Measurements from ENCODE around the gene PTH1R. TPM values are rescaled to one million over a fixed set of nuclear protein-coding genes. Genes with fewer than 3 reads are reported as not detected.

The PTH1R gene
- total RNA-seq, 1 donor from 2014 or later: 6.2 TPM

GRCh38 chr3:46938118-46938517 is 60.6 kb downstream of the PTH1R start:
- DNase-seq (ENCODE audit: low spot score): no peak
- peaks cover 34% of the 10 kb centered on the region for H3K4me1 Mint-ChIP-seq (ENCODE audit: unreplicated experiment)
- H3K4me3 Mint-ChIP-seq (ENCODE audit: unreplicated experiment): no peak overlapping the region
- H3K36me3 Mint-ChIP-seq (ENCODE audit: low read depth, unreplicated experiment): peaks cover 31% of the 10 kb centered on the region
- H3K27me3 Mint-ChIP-seq (ENCODE audit: unreplicated experiment): peaks cover 11% of the 10 kb centered on the region
- TF ChIP-seq CTCF (IDR thresholded peaks at IDR 0.05; ENCODE audit: unreplicated experiment): no peak
- H3K9me3 Mint-ChIP-seq (ENCODE audit: unreplicated experiment): no peaks in the 10 kb centered on the region
- H3K27ac Mint-ChIP-seq (ENCODE audit: unreplicated experiment): no peak overlapping the region

- TF ChIP-seq CTCF (IDR thresholded peaks at IDR 0.05; ENCODE audit: unreplicated experiment): no peak
- peaks cover 51% of the 10 kb centered on the region for H3K4me1 Mint-ChIP-seq (ENCODE audit: unreplicated experiment)
- no peaks in the 10 kb centered on the region for H3K9me3 Mint-ChIP-seq (ENCODE audit: unreplicated experiment)
- H3K36me3 Mint-ChIP-seq (ENCODE audit: low read depth, unreplicated experiment): peaks cover 34% of the 10 kb centered on the region
- H3K27me3 Mint-ChIP-seq (ENCODE audit: unreplicated experiment): peaks cover 11% of the 10 kb centered on the region
- no peak overlapping the region for H3K4me3 Mint-ChIP-seq (ENCODE audit: unreplicated experiment)
- no peak overlapping the region for H3K27ac Mint-ChIP-seq (ENCODE audit: unreplicated experiment)
- DNase-seq (ENCODE audit: low spot score): no peak
Measured at GRCh38 chr3:46939578-46940445, 62.3 kb downstream of the PTH1R start.

- Mint-ChIP-seq H3K4me3 (ENCODE audit: unreplicated experiment) (no peak overlapping the region), H3K27ac (ENCODE audit: unreplicated experiment) (peak overlapping the region; percentile 42), H3K27me3 (ENCODE audit: unreplicated experiment) (peaks cover 11% of the 10 kb centered on the region), H3K9me3 (ENCODE audit: unreplicated experiment) (no peaks in the 10 kb centered on the region), H3K36me3 (ENCODE audit: low read depth, unreplicated experiment) (peaks cover 43% of the 10 kb centered on the region), H3K4me1 (ENCODE audit: unreplicated experiment) (peaks cover 66% of the 10 kb centered on the region)
- no peak for DNase-seq (ENCODE audit: low spot score)
- TF ChIP-seq CTCF (IDR thresholded peaks at IDR 0.05; ENCODE audit: unreplicated experiment): no peak
Measured at GRCh38 chr3:46942076-46942475, 64.6 kb downstream of the PTH1R start.

- peaks cover 72% of the 10 kb centered on the region for H3K4me1 Mint-ChIP-seq (ENCODE audit: unreplicated experiment)
- H3K4me3 Mint-ChIP-seq (ENCODE audit: unreplicated experiment): no peak overlapping the region
- peak overlapping the region; percentile 16 for H3K27ac Mint-ChIP-seq (ENCODE audit: unreplicated experiment)
- DNase-seq (ENCODE audit: low spot score): no peak
- peaks cover 46% of the 10 kb centered on the region for H3K36me3 Mint-ChIP-seq (ENCODE audit: low read depth, unreplicated experiment)
- H3K9me3 Mint-ChIP-seq (ENCODE audit: unreplicated experiment): no peaks in the 10 kb centered on the region
- peaks cover 11% of the 10 kb centered on the region for H3K27me3 Mint-ChIP-seq (ENCODE audit: unreplicated experiment)
- no peak for TF ChIP-seq CTCF (IDR thresholded peaks at IDR 0.05; ENCODE audit: unreplicated experiment)
Measured at GRCh38 chr3:46942481-46943236, 65.1 kb downstream of the PTH1R start.

Data from endothelial cell (in vitro differentiated cells).